HG03064 (cell line): ENCODE measurements around the gene TLE3.
"Not testable (repeated sequence)": the region's sequence is repeated elsewhere in the genome, so short reads cannot be mapped to it uniquely, and the experiment has no call there.

Experiments used
- ATAC-seq: cut with Tn5 transposase; IDR thresholded peaks from one replicate; pipeline ENCODE4 v1.9.1; 2021; ENCODE audit warnings: low read depth; ENCODE audit not compliant: unreplicated experiment

Gene TLE3

DNA sequence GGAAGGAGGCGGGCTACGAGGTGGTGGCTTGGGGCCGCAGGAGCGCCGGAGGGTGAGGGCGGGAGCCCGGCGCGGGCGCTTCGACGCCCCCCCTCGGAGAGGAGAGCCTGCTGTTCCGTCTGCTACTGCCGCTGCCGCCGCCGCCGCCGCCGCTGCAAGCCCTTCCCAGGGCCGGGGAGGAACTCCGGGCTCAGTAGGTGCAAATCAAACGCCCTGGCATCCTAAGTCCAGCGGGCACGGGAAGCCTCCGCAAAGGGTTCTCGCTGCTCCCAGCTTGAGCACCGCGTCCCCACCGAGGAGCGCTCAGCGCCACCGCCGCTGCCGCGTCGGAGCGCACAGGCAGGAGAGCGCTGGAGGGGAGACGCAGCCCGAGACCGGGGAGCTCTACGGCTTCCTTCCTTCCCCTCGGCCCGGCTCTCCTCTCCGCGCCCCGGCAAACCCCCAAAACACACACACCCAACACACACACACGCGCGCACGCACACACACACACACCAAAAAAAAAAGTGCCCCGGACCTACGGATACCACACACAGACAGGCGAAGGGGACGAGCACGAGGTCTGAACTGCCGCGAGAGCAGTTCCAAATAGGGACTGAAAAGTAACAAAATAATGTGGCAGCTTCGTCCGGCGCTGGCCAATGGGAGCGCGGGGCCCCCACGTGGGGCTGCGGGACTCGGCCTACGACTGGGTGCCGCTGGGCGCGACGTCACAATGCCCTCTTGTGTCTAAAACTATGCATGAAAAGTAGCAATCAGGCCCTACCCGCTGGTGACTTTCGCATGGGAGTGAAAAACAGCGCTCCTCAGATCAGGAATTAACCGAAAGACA, at the start of gene TLE3:
TLE3 (minus strand) TSS at position 597 of the 832 bp plus-strand sequence. CDS start 1,119 bp downstream, outside the sequence.
- peak; percentile 41 for ATAC-seq

GRCh38 chr15:70147178-70147760, 49.6 kb upstream of the TLE3 start:
- no peak for ATAC-seq

DNA sequence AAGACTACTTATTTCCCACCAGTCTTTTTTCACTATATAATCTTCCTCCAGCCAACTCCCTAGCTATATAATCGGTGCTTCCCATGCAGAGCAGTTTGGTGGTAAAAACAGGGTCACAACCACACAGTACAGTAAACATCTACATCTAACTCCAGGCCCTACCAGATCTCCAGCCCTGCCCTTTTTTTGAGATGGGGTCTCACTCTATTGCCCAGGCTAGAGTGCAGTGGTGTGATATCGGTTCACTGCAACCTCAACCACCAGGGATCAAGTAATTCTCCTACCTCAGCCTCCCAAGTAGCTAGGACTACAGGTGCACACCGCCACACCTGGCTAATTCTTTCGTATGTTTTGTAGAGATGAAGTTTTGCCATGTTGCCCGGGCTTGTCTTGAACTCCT, 49.1 kb upstream of the TLE3 start:
- ATAC-seq = no peak

DNA sequence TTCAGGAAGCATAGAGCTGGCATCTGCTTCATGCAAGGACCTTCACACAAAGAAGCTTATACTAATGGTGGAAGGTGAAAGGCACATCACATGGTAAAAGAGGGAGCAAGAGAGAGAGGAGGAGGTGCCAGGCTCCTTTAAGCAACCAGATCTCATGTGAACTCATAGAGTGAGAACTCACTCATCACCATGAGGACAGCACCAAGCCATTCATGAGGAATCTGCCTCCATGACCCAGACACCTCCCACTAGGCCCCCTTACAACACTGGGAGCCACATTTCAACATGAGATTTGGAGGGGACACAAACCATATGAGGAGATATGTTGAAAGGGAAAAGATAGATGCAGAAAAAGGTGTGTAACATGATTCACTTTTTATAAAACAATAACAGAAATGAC, 48.4 kb upstream of the TLE3 start:
- no peak for ATAC-seq

DNA sequence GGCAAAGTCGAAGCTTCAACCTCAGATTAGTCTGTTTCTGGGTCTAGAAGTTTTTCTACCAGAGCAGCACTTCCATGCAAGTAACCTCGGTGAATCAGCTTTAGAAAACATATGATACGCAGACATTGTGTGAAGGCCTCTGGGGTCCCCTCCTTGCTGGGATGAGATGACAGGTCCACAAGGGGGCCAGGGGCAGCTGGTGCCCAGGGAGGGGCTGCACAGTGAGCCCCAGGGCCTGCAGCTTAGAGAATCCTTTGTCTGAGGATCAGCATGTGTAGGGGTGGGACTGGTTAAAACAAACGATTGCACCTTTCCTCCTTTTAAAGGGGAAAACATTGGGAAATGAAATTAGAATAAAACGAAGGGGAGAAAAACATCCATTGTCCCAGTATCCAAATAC, 47.5 kb upstream of the TLE3 start:
- ATAC-seq = no peak

- no peak for ATAC-seq
Observed at GRCh38 chr15:70142322-70143191, 44.8 kb upstream of the TLE3 start.

DNA sequence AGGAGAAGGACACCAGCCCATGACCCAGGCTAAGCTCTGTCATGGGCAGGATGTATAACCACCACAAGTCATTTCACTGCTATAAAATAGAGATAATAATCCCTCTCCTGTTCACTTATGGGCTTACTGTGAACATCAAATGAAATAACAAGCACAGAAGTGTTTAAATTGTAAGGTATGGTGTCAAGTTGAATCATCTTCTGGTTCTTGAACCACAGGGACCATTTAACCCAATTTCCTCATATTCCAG, 44.3 kb upstream of the TLE3 start:
- ATAC-seq = no peak

DNA sequence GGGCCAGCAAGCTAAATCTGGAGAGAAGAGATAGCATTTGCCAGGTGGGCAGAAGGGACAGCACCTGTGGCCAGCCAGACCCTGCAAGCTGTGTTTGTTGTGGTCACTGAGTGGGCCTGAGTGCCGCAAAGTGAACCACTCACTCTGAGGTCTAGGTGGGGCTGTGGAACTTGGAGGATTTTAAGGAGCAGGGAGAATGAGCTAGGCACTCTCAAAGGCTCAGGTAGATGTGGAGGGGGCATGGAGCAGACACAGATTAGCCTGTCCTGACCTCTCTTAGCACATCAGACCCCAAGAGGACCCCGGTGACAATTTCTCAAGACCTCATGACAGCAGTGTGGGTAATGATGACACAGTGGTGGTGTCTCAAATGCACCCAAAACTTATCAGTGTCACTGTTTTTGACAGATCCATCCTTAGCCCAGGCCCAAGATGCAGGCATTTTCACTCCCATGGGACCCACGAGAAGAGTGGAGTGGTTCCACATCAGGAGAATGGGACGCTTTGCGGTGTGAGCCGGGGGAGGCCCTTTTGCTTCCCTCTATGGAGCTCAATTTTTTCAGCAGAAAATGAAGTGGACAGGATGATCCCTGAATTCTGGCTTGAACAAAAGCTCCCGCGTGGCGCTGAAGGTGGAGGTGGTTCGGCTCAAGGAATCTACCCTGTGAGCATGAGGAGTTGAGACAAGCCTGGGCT, 43.8 kb upstream of the TLE3 start:
- no peak for ATAC-seq

GRCh38 chr15:70140543-70141375, 43.0 kb upstream of the TLE3 start:
- no peak for ATAC-seq

GRCh38 chr15:70140025-70140542, 42.4 kb upstream of the TLE3 start:
- no peak for ATAC-seq

DNA sequence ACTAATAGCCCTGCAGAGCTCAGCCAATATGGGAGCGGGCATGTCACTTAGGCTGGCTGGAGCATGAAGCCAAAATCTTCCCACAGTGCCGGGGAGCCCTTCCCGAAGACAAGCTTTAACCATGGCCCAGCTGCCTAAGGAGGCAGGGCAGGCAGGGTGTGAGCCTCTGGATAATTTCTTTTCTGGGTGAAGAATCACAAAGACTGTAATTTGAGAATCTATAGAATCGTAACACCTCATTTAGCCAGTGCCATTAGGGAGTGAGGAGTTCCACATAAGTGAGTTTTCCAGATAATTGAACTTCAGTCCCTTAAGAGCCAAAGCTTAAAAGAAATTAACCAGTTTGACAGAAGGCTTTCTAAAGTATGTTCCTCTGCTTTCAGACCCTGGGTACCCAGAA, 40.2 kb upstream of the TLE3 start:
- no peak for ATAC-seq

GRCh38 chr15:70137021-70137420, 39.3 kb upstream of the TLE3 start:
- ATAC-seq = not testable (repeated sequence)

GRCh38 chr15:70133781-70134421, 36.2 kb upstream of the TLE3 start:
- ATAC-seq = no peak

DNA sequence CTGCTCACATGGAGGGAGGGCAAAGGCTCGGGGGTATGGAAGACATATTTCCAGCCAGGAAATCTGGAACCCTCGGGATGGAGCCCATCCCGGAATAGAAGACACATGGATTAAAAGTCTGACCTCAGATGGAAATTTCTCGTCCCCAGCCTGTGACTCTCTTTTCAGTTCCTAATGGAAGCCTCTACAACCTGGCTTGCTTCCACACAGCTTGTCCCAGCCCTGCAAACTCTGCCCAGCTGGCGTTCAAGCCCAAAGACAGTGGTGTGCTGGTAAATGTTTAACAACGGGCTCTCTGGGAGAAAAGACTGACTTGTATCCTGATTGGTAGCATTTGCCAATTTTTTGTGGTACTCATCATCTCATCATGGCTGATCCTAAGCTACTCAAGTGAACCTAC, 35.6 kb upstream of the TLE3 start:
- no peak for ATAC-seq

- ATAC-seq = no peak
Observed at GRCh38 chr15:70132571-70132970, 34.9 kb upstream of the TLE3 start.

DNA sequence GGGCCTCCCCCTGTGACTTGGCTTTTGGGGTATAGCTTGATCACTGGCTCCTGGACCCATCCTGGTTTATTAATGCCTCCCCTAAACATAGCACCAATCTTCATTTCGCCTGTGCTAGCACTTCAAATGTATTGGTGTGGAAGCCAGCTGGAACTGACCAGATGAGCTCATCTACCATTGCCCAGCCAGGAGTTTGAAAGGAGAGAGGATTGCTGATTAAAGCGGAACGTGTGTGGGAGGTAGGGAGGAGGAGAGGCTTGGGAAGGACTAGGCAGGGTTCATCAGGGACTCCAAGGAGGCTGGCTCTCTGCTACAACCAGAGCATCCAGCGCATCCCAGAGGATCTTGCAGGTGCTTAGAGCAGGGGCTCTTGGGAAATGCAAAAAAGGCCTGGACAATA, 34.4 kb upstream of the TLE3 start:
- ATAC-seq = no peak

DNA sequence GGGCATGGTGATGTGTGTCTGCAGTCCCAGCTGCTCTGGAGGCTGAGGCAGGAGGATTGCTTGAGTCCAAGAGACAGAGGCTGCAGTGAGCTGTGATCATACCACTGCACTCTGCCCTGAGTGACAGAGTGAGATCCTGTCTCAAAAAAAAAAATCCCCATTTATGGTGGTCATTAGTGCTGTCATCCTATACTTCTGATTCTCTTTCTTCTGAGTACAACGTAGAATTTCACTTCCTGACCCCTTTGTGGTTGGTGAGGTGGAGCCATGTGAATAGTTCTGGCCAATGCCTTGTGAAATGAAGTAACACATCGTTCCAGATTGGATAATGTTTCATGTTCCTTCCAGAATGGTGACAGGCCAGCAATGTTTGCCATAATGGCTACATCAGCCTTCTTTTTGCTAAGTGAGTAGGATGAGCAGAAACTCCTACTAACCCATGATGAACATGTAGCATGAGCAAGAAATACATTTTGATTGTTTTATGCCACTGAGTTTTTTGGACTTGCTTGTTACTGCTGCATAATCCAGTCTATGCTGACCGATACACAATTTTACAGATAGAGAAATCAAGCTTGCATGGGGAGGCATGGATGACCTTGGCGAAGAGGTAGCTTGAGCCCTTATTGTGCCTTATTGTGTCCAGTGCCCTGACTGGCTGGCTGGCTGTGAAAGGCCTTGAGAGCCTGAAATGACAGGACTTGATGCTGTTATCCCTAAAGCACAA, 30.9 kb upstream of the TLE3 start:
- no peak for ATAC-seq

DNA sequence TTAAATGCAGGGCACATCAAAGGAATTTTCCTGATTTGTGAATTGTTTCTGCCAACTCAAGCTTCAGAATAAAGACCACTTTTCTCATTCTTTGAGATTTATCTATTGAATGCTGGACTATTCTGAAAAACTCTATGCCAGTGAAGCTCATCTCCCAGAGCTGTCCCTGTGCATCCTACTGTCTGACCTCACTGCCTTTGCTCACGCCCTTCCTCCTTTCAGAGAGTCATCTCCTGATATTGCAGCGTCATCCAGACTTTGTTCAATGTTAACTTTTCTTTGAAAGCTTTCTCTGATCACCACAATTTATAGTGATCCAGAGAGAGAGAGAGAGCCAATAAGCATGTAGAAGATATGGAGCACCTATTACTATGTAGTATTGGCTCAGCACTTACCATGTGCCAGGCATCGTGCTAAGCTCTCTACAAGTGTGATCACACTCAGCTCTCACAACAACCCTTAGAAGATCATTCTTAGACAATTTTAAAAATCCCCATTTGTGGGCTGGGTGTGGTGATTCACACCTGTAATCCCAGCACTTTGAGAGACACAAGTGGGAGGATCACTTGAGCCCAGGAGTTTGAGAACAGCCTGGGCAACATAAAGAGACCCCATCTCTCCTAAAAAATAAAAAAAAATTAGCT, 30.2 kb upstream of the TLE3 start:
- ATAC-seq = no peak
